T-helper 1 cell treated with Interleukin-12 subunit alpha and Interleukin-12 subunit beta and Interleukin-4 antibody, amounts not matched to agents 30 μg/mL and 1 μg/mL, for 36 hours (primary cell): ENCODE data around the gene DCP2.

Source experiments
- H3K27ac Mint-ChIP-seq: one replicate; pipeline ENCODE4 v1.8.0; 2021; ENCODE audit warnings: mild to moderate bottlenecking, mixed read lengths
- H3K27me3 Mint-ChIP-seq: one replicate; pipeline ENCODE4 v1.8.0; 2021; ENCODE audit warnings: low read depth, mixed read lengths
- H3K36me3 Mint-ChIP-seq: one replicate; pipeline ENCODE4 v1.8.0; 2021; ENCODE audit warnings: low read depth, mixed read lengths
- H3K4me1 Mint-ChIP-seq: one replicate; pipeline ENCODE4 v1.8.0; 2021; ENCODE audit warnings: low read depth, mixed read lengths
- H3K4me3 Mint-ChIP-seq: one replicate; pipeline ENCODE4 v1.8.0; 2021; ENCODE audit warnings: mild to moderate bottlenecking, moderate library complexity, mixed read lengths
- H3K9me3 Mint-ChIP-seq: one replicate; pipeline ENCODE4 v1.8.0; 2021; ENCODE audit warnings: mixed read lengths

Gene DCP2

DNA sequence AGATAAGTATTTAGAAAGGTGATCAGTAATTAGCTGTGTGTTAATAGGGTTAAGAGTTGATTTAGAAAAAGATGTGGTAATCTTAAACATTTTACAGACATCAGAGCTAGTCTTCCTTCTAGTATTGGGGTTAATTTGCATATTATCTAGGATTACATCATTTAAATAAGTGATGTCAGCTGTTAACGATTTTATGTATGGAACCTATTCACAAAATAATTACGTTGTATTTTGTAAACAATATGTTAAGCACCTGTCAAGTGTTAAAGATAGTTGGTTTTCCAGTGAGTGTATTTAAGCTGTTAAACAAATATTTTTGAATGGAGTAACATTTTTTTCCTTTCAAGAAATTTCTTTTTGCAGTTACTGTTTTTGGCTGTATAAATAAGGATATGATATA is 2.2 kb downstream of the DCP2 start:
- peaks cover 13% of the 10 kb centered on the region for H3K36me3 Mint-ChIP-seq

DNA sequence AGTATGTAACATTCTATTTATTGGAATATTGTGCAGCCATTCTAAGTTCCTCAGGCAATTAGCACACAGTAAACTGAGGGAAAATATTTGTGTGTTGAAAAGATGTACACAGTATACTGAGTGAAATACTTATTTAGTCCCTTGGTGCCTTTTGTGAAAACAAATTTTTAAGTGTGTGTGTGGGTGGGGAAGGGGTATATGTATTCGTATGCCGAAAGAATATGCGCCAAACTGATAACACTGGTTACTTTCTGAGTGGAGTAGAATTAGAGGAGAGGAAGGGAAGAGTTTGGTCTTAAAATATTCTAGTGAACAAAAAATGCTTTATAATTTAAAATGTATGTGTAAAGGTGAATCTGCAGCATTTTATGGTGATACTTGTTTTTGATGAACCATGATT is 3.1 kb downstream of the DCP2 start:
- Mint-ChIP-seq H3K27ac (no peak overlapping the region), H3K4me1 (peaks cover 42% of the 10 kb centered on the region)

More for the DNA sequence above, 2.2 kb downstream of the DCP2 start:
- Mint-ChIP-seq H3K27ac (no peak overlapping the region), H3K27me3 (no peaks in the 10 kb centered on the region), H3K4me1 (peaks cover 37% of the 10 kb centered on the region), H3K4me3 (peak overlapping the region; percentile 99), H3K9me3 (no peaks in the 10 kb centered on the region)

DNA sequence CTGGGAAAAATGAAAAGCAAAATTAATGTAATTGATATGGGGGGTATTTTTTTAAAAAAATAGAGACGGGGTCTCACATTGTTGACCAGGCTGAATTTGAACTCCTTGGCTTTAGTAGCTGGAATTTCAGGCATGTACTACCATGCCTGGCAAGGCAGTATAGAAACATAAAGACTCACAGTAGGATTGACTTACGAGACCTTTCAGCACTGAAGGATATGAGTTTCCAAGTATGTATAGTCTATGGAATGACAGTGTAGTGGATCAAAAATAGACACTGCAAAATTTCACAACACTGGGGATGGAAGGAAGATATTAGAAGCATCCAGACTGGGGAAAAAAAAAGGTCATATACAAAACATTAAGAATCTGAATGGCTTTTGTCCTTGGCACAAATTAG is 6.8 kb downstream of the DCP2 start:
- Mint-ChIP-seq H3K9me3 (no peaks in the 10 kb centered on the region), H3K27ac (no peak overlapping the region), H3K36me3 (peaks cover 19% of the 10 kb centered on the region), H3K4me3 (no peak overlapping the region), H3K4me1 (peaks cover 36% of the 10 kb centered on the region), H3K27me3 (no peaks in the 10 kb centered on the region)

More for the DNA sequence above, 3.1 kb downstream of the DCP2 start:
- H3K4me3 Mint-ChIP-seq: peak overlapping the region; percentile 74
- no peaks in the 10 kb centered on the region for H3K27me3 Mint-ChIP-seq
- no peaks in the 10 kb centered on the region for H3K9me3 Mint-ChIP-seq
- peaks cover 17% of the 10 kb centered on the region for H3K36me3 Mint-ChIP-seq

DNA sequence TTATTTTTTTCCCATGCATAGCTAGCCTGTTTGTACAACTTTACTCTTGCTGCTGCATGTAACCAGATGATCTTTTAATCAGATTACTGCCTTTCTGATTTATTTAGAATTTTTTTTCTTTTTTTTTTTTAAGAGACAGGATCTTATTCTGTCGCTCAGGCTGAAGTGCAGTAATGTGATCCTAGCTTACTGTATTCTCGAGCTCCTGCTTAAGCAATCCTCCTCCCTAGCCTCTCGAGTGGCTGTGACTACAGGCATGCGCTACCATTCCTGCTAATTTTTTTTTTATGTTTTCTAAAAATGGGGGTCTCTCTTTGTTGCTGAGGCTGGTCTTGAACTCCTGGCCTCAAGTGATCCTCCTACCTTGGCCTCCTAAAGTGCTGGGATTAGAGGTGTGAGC is 9.6 kb downstream of the DCP2 start:
- Mint-ChIP-seq H3K9me3 (no peaks in the 10 kb centered on the region), H3K27ac (no peak overlapping the region), H3K36me3 (peaks cover 21% of the 10 kb centered on the region), H3K4me3 (no peak overlapping the region), H3K27me3 (no peaks in the 10 kb centered on the region), H3K4me1 (peaks cover 28% of the 10 kb centered on the region)

DNA sequence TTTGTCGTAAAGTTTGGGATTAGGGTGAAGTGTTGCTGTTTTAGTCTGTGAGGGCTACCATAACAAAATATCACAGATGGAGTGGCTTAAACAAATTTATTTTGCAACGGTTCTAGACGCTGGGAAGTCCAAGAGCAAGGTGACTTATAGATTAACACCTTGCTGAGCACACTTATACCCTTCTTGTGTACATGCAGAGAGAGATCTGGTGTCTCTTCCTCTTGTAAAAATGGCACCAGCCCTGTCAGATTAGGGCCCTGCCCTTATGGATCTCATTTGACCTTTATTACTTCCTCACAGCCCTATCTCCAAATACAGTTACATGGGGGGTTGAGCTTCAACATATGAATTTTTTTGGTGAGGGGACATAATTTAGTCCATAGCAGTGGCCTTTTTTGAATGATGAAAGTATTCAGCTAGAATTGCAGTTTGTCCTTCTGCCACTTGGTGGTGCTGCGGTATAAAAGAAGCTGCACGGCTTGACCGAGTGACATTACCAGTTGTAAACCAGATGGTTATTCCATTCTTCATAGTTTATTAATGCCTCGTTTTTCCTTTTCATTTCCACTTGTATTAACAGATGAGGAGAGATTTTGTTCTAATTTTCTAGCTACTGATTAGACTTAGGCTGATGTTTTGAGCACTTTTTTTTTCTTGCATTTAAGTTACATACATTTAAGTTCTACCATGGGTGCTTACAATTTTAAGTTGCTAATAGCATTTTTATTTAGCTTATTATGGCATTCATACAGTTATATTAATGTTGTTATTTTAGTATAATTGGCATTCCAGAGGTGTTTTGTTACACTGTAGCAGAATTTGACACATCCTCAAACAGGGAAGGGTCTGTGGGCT is 19.4 kb downstream of the DCP2 start:
- no peak overlapping the region for H3K4me3 Mint-ChIP-seq
- no peak overlapping the region for H3K27ac Mint-ChIP-seq
- H3K9me3 Mint-ChIP-seq: no peaks in the 10 kb centered on the region
- peaks cover 27% of the 10 kb centered on the region for H3K36me3 Mint-ChIP-seq
- no peaks in the 10 kb centered on the region for H3K27me3 Mint-ChIP-seq
- peaks cover 15% of the 10 kb centered on the region for H3K4me1 Mint-ChIP-seq

DNA sequence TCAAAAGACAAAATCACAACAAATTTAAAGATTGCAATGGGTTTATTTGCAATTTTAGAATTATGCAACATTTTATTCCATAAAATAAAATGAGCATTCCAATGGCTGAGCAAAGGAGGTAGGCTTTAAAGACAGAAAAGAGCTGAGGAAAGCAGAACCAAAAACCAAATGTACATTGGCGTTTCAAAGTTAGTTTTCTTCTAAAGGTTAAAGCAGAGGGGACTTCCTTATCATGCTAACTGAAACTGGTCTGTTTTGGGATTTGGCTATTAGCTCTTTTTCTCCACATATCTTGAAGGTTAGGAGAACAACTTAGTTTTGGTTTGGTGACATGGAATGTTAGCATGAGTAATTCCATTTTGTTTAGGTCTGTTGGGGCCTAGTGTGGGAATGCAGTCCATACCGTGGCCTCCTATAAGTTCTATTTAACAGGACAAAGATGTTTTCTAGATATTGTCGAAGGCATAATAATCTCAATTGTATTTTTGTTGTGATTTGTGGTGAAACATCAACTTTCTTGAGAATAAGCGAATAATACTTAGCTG is 20.3 kb downstream of the DCP2 start:
- Mint-ChIP-seq H3K4me1 (peaks cover 11% of the 10 kb centered on the region), H3K9me3 (no peaks in the 10 kb centered on the region), H3K27ac (no peak overlapping the region), H3K36me3 (peaks cover 29% of the 10 kb centered on the region), H3K27me3 (no peaks in the 10 kb centered on the region), H3K4me3 (no peak overlapping the region)

DNA sequence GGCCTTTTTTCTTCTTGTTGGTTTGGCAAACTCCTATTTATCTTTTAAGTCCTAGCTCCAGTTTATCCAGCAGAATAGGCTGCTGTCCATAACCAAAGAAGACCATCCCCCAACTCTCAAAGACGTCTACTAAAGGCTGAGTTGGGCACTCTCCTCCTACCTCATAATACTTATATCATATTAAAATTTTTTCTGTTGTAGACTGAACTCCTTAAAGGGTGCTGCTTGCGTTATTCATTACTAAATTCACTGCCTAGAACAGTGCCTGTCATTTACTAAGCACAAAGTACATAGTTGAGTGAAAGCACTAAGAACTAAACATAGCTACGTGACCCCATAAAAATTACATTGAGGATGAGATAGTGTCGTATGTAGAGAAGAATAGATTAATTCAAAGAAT is 21.7 kb downstream of the DCP2 start:
- peaks cover 29% of the 10 kb centered on the region for H3K36me3 Mint-ChIP-seq
- H3K27me3 Mint-ChIP-seq: no peaks in the 10 kb centered on the region
- H3K4me1 Mint-ChIP-seq: peaks cover 9% of the 10 kb centered on the region
- no peak overlapping the region for H3K27ac Mint-ChIP-seq
- H3K4me3 Mint-ChIP-seq: no peak overlapping the region
- no peaks in the 10 kb centered on the region for H3K9me3 Mint-ChIP-seq

DNA sequence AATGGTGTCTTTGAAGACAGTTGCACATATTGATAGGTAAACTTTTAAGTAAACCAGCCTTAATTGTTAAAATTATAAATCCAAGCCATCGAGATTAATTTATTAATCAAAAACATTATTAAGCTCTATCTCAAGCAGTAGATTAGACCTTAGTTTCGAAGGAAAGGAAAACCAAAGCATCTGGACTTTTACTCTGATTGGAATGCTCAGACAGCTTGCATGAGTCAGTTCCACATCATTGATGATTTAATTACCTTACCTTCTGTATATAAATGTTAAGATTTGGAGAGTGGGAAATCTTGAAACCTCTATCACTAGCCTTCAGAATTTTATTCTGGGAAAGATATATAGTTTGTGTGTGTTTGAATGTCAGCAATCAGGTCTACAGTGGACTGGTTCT is 23.9 kb downstream of the DCP2 start:
- H3K27ac Mint-ChIP-seq: no peak overlapping the region
- H3K36me3 Mint-ChIP-seq: peaks cover 34% of the 10 kb centered on the region
- peaks cover 5% of the 10 kb centered on the region for H3K4me1 Mint-ChIP-seq
- no peaks in the 10 kb centered on the region for H3K9me3 Mint-ChIP-seq
- no peak overlapping the region for H3K4me3 Mint-ChIP-seq
- H3K27me3 Mint-ChIP-seq: no peaks in the 10 kb centered on the region

DNA sequence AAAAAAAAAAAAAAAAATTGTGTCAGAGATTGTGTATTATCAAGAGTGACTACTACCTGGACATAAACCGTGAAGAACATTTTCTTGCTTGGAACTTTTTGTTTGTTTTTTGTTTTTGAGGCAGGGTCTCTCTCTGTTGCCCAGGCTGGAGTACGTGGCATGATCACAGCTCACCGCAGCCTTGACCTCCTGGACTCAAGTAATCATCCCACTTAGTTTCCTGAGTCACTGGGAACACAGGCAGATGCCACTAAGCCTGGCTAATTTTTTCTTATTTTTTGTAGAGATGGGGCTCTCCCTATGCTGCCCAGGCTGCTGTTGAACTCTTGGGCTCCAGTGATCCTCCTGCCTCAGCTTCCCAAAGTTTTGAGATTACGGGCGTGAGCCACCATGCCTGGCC is 25.8 kb downstream of the DCP2 start:
- Mint-ChIP-seq H3K27me3 (no peaks in the 10 kb centered on the region), H3K4me3 (no peak overlapping the region), H3K36me3 (peaks cover 32% of the 10 kb centered on the region), H3K27ac (no peak overlapping the region), H3K4me1 (peaks cover 2% of the 10 kb centered on the region), H3K9me3 (no peaks in the 10 kb centered on the region)

DNA sequence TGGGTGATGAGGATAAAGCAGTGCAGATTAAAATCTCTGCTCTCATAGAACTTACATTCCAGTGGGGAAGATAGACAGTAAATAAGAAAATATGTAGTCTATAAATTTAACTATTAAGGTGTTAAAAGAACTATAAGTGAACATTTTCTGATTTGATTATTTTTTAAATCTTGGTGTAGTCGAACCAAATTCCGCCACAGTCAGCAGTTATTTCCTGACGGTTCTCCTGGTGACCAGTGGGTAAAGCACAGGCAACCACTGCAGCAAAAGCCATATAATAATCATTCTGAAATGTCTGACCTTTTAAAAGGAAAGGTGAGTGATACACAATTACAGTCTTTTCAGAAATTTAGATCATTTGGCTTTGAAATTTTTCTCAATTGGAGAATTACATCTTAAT is 27.2 kb downstream of the DCP2 start:
- peaks cover 2% of the 10 kb centered on the region for H3K4me1 Mint-ChIP-seq
- no peaks in the 10 kb centered on the region for H3K27me3 Mint-ChIP-seq
- no peak overlapping the region for H3K27ac Mint-ChIP-seq
- H3K36me3 Mint-ChIP-seq: peaks cover 35% of the 10 kb centered on the region
- H3K4me3 Mint-ChIP-seq: no peak overlapping the region
- H3K9me3 Mint-ChIP-seq: no peaks in the 10 kb centered on the region

DNA sequence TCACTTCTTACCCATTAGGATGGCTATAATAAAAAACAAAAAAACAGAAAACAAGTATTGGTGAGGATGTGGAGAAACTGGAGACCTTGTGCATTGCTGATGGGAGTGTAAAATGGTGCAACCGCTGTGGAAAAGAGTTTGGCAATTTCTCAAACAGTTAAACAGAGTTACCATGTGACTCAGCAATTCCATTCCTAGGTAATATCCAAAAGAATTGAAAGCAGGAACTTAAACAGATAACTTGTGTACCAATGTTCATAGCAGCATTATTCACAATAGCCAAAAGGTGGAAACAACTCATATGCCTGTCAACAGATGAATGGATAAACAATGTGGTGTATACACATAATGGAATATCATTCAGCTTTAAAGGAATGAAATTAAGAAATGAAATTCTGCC is 28.9 kb downstream of the DCP2 start:
- peaks cover 2% of the 10 kb centered on the region for H3K4me1 Mint-ChIP-seq
- no peak overlapping the region for H3K27ac Mint-ChIP-seq
- no peaks in the 10 kb centered on the region for H3K9me3 Mint-ChIP-seq
- no peak overlapping the region for H3K4me3 Mint-ChIP-seq
- H3K27me3 Mint-ChIP-seq: no peaks in the 10 kb centered on the region
- peaks cover 40% of the 10 kb centered on the region for H3K36me3 Mint-ChIP-seq

DNA sequence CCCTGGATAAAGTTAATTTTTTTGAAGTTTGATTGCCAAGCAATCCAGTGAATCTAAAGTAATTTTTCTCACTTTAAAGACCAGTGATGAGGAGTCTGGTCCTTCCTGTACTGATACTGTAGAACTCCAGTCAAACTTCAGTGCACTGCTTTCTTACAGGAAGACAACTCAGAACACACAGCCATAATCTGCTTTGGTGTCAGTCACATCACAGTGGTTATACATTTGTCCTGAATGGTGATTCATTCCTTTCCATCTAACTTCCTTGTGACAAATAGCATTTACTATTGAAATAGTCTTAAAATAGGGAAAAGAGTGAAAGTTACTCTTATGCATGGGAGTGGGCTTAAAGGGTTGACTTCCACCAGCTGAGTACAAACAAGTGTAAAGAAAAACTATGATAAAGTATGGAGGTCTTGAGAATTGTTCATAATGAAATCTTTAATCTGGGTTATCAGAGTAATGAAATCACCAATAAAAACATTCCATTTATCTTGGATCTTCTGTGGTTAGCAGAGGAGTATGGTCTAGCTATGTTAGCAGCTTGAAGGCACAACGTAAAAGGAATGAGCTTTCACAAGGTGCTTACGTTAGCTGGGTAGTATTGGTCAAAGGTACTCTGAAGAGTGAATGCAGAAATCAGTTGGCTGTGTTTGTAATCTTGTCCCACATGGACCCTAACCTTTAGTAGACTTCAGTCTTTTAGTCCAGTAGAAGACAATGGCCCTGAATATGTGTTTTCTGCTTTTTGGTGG is 41.5 kb downstream of the DCP2 start:
- Mint-ChIP-seq H3K27me3 (no peaks in the 10 kb centered on the region), H3K9me3 (no peaks in the 10 kb centered on the region), H3K36me3 (peaks cover 50% of the 10 kb centered on the region), H3K4me1 (peaks cover 56% of the 10 kb centered on the region), H3K4me3 (no peak overlapping the region), H3K27ac (peak overlapping the region; percentile 49)

DNA sequence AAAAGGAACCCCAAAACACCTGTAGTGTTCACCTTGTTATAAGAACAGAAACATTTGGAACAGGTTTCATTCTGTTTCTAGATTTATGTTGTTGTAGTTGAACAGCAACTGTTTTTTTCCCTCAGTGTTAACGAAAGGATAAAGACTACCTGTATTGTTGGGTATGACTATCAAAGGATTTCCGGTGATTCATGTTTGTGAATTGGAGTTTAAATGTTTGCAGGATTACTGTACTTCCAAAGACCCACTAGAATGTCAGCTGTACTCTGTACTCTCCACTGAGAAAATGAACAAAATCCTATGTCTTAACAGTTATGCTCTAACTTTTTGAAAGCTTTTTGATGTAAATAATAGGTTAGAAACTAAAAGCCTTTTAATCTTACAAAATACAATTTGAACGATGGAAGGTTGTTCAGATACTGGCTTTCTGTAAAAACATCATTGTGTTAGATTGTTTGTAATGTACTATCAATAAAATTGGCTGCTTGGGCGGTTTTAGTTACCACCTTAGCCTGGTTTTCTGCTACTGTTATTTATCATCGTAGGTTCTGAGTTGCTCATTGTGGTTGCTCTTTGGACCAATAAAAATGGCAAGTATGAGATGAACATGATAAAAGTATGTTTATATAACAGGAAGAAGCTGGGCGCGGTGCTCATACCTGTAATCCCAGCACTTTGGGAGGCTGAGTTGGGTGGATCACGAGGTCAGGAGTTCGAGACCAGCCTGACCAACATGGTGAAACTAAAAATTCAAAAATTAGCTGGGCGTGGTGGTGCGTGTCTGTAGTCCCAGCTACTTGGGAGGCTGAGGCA is 44.1 kb downstream of the DCP2 start:
- H3K27ac Mint-ChIP-seq: peak overlapping the region; percentile 76
- peaks cover 69% of the 10 kb centered on the region for H3K4me1 Mint-ChIP-seq
- H3K4me3 Mint-ChIP-seq: peak overlapping the region; percentile 25

DNA sequence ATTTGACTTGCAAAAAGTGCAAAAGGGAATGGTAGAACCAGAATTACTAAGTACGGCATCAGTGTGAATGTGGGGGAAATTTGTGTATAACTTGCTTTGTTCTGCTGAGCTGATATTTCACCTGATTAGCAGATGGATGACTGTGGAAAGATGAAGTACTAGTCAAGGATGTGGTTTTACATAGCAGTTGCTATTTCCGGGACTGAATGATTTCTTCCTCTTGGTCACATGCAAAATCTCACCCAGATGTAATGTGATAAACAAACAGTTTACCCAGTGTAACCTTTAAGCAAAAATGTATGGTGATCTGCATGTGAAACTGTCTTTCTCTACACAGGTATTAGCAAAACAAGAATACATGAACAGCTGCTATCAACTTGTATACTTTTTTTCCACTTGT is 46.1 kb downstream of the DCP2 start:
- Mint-ChIP-seq H3K36me3 (peaks cover 35% of the 10 kb centered on the region), H3K27ac (peak overlapping the region; percentile 78), H3K4me3 (peak overlapping the region; percentile 40), H3K27me3 (no peaks in the 10 kb centered on the region), H3K9me3 (no peaks in the 10 kb centered on the region), H3K4me1 (peaks cover 62% of the 10 kb centered on the region)

More for the DNA sequence above, 44.1 kb downstream of the DCP2 start:
- Mint-ChIP-seq H3K9me3 (no peaks in the 10 kb centered on the region), H3K27me3 (no peaks in the 10 kb centered on the region), H3K36me3 (peaks cover 34% of the 10 kb centered on the region)
